HepG2 (cell line): Measurements from ENCODE around the gene PCDHGA1. TPM values are rescaled to one million over a fixed set of nuclear protein-coding genes. Genes with fewer than 3 reads are reported as not detected.

ENCODE experiments used
- DPF2 ChIP-seq: sonication (generic); formaldehyde crosslinking; IDR thresholded peaks from 2 replicates; pipeline ENCODE4 v1.4.0; 2020; ENCODE audit warnings: mild to moderate bottlenecking, low read depth, missing genetic modification reagents, borderline replicate concordance
- FIP1L1 ChIP-seq: fragments of 200-400 bp; formaldehyde crosslinking; IDR thresholded peaks from 2 replicates; pipeline ENCODE4 v1.6.1; 2018; ENCODE audit warnings: low read depth, mild to moderate bottlenecking, low read length, moderate library complexity, borderline replicate concordance; ENCODE audit not compliant: insufficient read depth
- MZF1 ChIP-seq: sonication (generic); formaldehyde crosslinking; IDR thresholded peaks from 2 replicates; pipeline ENCODE4 v1.8.1; 2023; ENCODE audit warnings: mild to moderate bottlenecking, missing genetic modification reagents, borderline replicate concordance
- REPIN1 ChIP-seq: sonication (generic); formaldehyde crosslinking; IDR thresholded peaks from 2 replicates; pipeline ENCODE4 v1.8.0; 2022; ENCODE audit warnings: missing genetic modification reagents, low read depth, mild to moderate bottlenecking, borderline replicate concordance
- RNF219 ChIP-seq: sonication (generic); formaldehyde crosslinking; IDR thresholded peaks from 2 replicates; pipeline ENCODE4 v1.5.0; 2020; ENCODE audit warnings: mild to moderate bottlenecking, missing genetic modification reagents
- ZBTB4 ChIP-seq: sonication (generic); formaldehyde crosslinking; IDR thresholded peaks from 2 replicates; pipeline ENCODE4 v1.4.0; 2020; ENCODE audit warnings: missing genetic modification reagents, mild to moderate bottlenecking, borderline replicate concordance
- ZBTB40 ChIP-seq, 2 experiments: fragments of 450-650 bp in 1 of 2; sonication (generic) in 1 of 2; formaldehyde crosslinking in 1 of 2; IDR thresholded peaks; 2 replicates each; pipeline versions ENCODE4 v1.6.1 to v1.8.0; 2016 to 2022; ENCODE audit warnings: antibody characterized with exemption in 1 of 2, mild to moderate bottlenecking in 1 of 2, missing genetic modification reagents in 1 of 2
- ZNF343 ChIP-seq: sonication (generic); formaldehyde crosslinking; IDR thresholded peaks from 2 replicates; pipeline ENCODE4 v1.4.0; 2020; ENCODE audit warnings: mild to moderate bottlenecking, missing genetic modification reagents
- ZNF510 ChIP-seq: sonication (generic); formaldehyde crosslinking; IDR thresholded peaks from 2 replicates; pipeline ENCODE4 v1.4.0; 2020; ENCODE audit warnings: low read depth, mild to moderate bottlenecking, missing genetic modification reagents
- ZNF629 ChIP-seq: sonication (generic); formaldehyde crosslinking; conservative IDR thresholded peaks from 2 replicates; pipeline ENCODE4 v1.5.0; 2020; ENCODE audit warnings: missing genetic modification reagents
- ZNF747 ChIP-seq: sonication (generic); formaldehyde crosslinking; IDR thresholded peaks from 2 replicates; pipeline ENCODE4 v1.8.1; 2023; ENCODE audit warnings: missing genetic modification reagents, mild to moderate bottlenecking, borderline replicate concordance
- polyA plus RNA-seq, 8 experiments: library from polyadenylated mRNA; depleted of rRNA in 3 of 8; stranded (reverse) in 7 of 8; unstranded in 1 of 8; fragments of >200 nt; fragmentation: Illumina TruSeq in 4 of 8; extraction: Trizol in 4 of 8; gene quantifications; 2 replicates each; pipeline versions ENCODE4 v1.2.1 to v1.2.3, GENCODE V29; 2011 to 2016; ENCODE audit warnings: low read depth in 4 of 8, missing spikeins in 1 of 8, mixed read lengths in 1 of 8; ENCODE audit not compliant: insufficient read depth in 1 of 8
- total RNA-seq, 5 experiments: library from RNA; depleted of rRNA; stranded (reverse); fragments of >200 nt; fragmentation: Illumina TruSeq; extraction: Trizol; gene quantifications; 2 replicates each; pipeline ENCODE4 v1.2.3, GENCODE V29; 2016; ENCODE audit warnings: low read depth in 1 of 5

PCDHGA1 gene
- total and polyA plus RNA-seq, 2 of the 13 experiments (the other 11 are each of a cell fraction or from before 2014, with no cell fraction given): 0.31 to 0.40 TPM

- no peak for TF ChIP-seq RNF219 (CRISPR knock-in tag)
- TF ChIP-seq MZF1 (CRISPR knock-in tag): no peak
- peak; percentile 71; the same call in 1 of the 2 replicates for TF ChIP-seq ZNF343 (CRISPR knock-in tag)
- TF ChIP-seq ZBTB4 (CRISPR knock-in tag): peak; percentile 74; the same call in 1 of the 2 replicates
- no peak for TF ChIP-seq ZNF629 (CRISPR knock-in tag)
- TF ChIP-seq REPIN1: peak; percentile 76
- no peak for TF ChIP-seq FIP1L1
- TF ChIP-seq ZBTB40 (IDR thresholded peaks at IDR 0.05): no peak; the same call in 1 of the 2 replicates
- TF ChIP-seq ZBTB40 (CRISPR knock-in tag; IDR thresholded peaks at IDR 0.05): peak; percentile 79
- no peak for TF ChIP-seq ZNF747 (CRISPR knock-in tag)
- no peak for TF ChIP-seq ZNF510 (CRISPR knock-in tag)
- TF ChIP-seq DPF2 (CRISPR knock-in tag): no peak
Measured at GRCh38 chr5:141320225-141321169, 9.8 kb upstream of the PCDHGA1 start, which contains the start of gene TAF7 (continued).
